GM23338 (cell line): ENCODE measurements around the gene GYPC. TPM values are rescaled to one million over a fixed set of nuclear protein-coding genes. Genes with fewer than 3 reads are reported as not detected.

Source experiments
- EZH2 ChIP-seq: fragments of 200-600 bp; sonication (generic); IDR thresholded peaks from one replicate; pipeline ENCODE4 v1.8.0; 2017; ENCODE audit warnings: antibody characterized with exemption, mild to moderate bottlenecking, low read depth; ENCODE audit not compliant: unreplicated experiment
- EZH2phosphoT487 ChIP-seq: fragments of 200-600 bp; sonication (generic); IDR thresholded peaks from one replicate; pipeline ENCODE4 v1.8.1; 2018; ENCODE audit warnings: antibody characterized with exemption; ENCODE audit not compliant: unreplicated experiment
- NANOG ChIP-seq: IDR thresholded peaks from 2 replicates; pipeline ENCODE4 v1.6.1; 2016; ENCODE audit warnings: antibody characterized with exemption, borderline replicate concordance
- ZNF114 ChIP-seq: fragments of 250-450 bp; sonication (Bioruptor Pico); IDR thresholded peaks from 2 replicates; pipeline ENCODE4 v1.5.0; 2020; ENCODE audit warnings: mild to moderate bottlenecking, moderate library complexity
- ZNF331 ChIP-seq: fragments of 250-450 bp; sonication (Bioruptor Pico); IDR thresholded peaks from 2 replicates; pipeline ENCODE4 v1.5.0; 2020; ENCODE audit warnings: low read depth, mild to moderate bottlenecking, moderate library complexity
- polyA plus RNA-seq: library from polyadenylated mRNA; unstranded; fragments of >200 nt; fragmentation: Nextera tagmentation; extraction: Ambion mirVana; gene quantifications from 2 replicates; pipeline ENCODE4 v1.2.1, GENCODE V29; 2016
- total RNA-seq: library from RNA; depleted of rRNA; stranded (reverse); fragments of >200 nt; shearing (Covaris generic); gene quantifications from 2 replicates; pipeline ENCODE4 v1.2.3, GENCODE V29; 2014
- TF ChIP-seq, protein P1 (sequence below): fragments of 250-450 bp; sonication (Bioruptor Pico); IDR thresholded peaks from 2 replicates; pipeline ENCODE4 v1.5.0; 2020; ENCODE audit warnings: mild to moderate bottlenecking, moderate library complexity
- TF ChIP-seq, protein P2 (sequence below): IDR thresholded peaks from one replicate; pipeline ENCODE4 v1.6.1; 2018; ENCODE audit warnings: antibody characterized with exemption; ENCODE audit not compliant: unreplicated experiment
- TF ChIP-seq, protein P3 (sequence below): IDR thresholded peaks from 2 replicates; pipeline ENCODE4 v1.6.1; 2016; ENCODE audit warnings: antibody characterized with exemption

Gene GYPC
- total and polyA plus RNA-seq, 2 experiments from 2014 or later = 19.6 to 29.7 TPM

DNA sequence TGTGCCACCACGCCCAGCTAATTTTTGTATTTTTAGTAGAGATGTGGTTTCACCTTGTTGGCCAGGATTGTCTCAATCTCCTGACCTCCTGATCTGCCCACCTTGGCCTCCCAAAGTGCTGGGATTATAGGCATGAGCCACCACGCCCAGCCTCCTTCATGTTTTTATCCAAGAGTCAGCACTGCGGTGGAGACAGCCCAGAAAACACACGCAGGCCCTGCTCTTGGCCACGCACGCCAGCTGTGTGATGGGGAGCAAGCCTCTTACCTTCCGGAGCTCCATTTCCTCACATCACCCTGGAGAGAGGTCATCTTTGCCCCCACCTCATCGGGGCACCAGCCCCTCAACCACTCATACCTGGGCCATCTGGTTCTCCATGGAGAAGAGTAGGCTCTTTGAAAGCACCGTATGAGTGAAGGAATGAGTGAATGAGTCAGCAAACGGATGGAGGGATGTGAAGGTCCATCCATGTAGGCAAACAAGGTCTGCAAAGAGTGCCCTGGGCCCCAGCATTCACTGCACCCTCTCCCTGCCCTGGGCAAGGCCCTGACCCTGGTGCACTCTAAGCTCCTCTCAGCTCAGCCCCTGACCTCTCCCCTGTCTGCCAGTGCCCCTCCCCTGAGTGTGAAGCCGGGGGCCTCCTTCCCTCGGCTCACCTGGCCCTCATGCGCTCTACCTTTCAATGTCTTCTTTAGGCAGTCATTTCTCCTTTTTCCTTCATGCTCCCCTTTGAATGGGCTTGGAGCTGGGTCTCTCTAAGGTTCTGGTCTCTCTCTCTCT lies 7.4 kb downstream of the GYPC start (continued):
- TF ChIP-seq, protein P1, sequence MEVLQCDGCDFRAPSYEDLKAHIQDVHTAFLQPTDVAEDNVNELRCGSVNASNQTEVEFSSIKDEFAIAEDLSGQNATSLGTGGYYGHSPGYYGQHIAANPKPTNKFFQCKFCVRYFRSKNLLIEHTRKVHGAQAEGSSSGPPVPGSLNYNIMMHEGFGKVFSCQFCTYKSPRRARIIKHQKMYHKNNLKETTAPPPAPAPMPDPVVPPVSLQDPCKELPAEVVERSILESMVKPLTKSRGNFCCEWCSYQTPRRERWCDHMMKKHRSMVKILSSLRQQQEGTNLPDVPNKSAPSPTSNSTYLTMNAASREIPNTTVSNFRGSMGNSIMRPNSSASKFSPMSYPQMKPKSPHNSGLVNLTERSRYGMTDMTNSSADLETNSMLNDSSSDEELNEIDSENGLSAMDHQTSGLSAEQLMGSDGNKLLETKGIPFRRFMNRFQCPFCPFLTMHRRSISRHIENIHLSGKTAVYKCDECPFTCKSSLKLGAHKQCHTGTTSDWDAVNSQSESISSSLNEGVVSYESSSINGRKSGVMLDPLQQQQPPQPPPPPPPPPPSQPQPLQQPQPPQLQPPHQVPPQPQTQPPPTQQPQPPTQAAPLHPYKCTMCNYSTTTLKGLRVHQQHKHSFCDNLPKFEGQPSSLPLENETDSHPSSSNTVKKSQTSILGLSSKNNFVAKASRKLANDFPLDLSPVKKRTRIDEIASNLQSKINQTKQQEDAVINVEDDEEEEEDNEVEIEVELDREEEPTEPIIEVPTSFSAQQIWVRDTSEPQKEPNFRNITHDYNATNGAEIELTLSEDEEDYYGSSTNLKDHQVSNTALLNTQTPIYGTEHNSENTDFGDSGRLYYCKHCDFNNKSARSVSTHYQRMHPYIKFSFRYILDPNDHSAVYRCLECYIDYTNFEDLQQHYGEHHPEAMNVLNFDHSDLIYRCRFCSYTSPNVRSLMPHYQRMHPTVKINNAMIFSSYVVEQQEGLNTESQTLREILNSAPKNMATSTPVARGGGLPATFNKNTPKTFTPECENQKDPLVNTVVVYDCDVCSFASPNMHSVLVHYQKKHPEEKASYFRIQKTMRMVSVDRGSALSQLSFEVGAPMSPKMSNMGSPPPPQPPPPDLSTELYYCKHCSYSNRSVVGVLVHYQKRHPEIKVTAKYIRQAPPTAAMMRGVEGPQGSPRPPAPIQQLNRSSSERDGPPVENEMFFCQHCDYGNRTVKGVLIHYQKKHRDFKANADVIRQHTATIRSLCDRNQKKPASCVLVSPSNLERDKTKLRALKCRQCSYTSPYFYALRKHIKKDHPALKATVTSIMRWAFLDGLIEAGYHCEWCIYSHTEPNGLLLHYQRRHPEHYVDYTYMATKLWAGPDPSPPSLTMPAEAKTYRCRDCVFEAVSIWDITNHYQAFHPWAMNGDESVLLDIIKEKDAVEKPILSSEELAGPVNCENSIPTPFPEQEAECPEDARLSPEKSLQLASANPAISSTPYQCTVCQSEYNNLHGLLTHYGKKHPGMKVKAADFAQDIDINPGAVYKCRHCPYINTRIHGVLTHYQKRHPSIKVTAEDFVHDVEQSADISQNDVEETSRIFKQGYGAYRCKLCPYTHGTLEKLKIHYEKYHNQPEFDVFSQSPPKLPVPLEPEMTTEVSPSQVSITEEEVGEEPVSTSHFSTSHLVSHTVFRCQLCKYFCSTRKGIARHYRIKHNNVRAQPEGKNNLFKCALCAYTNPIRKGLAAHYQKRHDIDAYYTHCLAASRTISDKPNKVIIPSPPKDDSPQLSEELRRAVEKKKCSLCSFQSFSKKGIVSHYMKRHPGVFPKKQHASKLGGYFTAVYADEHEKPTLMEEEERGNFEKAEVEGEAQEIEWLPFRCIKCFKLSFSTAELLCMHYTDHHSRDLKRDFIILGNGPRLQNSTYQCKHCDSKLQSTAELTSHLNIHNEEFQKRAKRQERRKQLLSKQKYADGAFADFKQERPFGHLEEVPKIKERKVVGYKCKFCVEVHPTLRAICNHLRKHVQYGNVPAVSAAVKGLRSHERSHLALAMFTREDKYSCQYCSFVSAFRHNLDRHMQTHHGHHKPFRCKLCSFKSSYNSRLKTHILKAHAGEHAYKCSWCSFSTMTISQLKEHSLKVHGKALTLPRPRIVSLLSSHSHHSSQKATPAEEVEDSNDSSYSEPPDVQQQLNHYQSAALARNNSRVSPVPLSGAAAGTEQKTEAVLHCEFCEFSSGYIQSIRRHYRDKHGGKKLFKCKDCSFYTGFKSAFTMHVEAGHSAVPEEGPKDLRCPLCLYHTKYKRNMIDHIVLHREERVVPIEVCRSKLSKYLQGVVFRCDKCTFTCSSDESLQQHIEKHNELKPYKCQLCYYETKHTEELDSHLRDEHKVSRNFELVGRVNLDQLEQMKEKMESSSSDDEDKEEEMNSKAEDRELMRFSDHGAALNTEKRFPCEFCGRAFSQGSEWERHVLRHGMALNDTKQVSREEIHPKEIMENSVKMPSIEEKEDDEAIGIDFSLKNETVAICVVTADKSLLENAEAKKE (CRISPR knock-in tag) = no peak
- TF ChIP-seq, protein P2, sequence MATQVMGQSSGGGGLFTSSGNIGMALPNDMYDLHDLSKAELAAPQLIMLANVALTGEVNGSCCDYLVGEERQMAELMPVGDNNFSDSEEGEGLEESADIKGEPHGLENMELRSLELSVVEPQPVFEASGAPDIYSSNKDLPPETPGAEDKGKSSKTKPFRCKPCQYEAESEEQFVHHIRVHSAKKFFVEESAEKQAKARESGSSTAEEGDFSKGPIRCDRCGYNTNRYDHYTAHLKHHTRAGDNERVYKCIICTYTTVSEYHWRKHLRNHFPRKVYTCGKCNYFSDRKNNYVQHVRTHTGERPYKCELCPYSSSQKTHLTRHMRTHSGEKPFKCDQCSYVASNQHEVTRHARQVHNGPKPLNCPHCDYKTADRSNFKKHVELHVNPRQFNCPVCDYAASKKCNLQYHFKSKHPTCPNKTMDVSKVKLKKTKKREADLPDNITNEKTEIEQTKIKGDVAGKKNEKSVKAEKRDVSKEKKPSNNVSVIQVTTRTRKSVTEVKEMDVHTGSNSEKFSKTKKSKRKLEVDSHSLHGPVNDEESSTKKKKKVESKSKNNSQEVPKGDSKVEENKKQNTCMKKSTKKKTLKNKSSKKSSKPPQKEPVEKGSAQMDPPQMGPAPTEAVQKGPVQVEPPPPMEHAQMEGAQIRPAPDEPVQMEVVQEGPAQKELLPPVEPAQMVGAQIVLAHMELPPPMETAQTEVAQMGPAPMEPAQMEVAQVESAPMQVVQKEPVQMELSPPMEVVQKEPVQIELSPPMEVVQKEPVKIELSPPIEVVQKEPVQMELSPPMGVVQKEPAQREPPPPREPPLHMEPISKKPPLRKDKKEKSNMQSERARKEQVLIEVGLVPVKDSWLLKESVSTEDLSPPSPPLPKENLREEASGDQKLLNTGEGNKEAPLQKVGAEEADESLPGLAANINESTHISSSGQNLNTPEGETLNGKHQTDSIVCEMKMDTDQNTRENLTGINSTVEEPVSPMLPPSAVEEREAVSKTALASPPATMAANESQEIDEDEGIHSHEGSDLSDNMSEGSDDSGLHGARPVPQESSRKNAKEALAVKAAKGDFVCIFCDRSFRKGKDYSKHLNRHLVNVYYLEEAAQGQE = no peak
- TF ChIP-seq EZH2phosphoT487 (no peak), ZNF331 (CRISPR knock-in tag) (no peak), EZH2 (no peak), NANOG (no peak), ZNF114 (no peak)
- TF ChIP-seq, protein P3, sequence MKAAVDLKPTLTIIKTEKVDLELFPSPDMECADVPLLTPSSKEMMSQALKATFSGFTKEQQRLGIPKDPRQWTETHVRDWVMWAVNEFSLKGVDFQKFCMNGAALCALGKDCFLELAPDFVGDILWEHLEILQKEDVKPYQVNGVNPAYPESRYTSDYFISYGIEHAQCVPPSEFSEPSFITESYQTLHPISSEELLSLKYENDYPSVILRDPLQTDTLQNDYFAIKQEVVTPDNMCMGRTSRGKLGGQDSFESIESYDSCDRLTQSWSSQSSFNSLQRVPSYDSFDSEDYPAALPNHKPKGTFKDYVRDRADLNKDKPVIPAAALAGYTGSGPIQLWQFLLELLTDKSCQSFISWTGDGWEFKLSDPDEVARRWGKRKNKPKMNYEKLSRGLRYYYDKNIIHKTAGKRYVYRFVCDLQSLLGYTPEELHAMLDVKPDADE = no peak
